ENCODE data around the gene SLC18A2.

DNA sequence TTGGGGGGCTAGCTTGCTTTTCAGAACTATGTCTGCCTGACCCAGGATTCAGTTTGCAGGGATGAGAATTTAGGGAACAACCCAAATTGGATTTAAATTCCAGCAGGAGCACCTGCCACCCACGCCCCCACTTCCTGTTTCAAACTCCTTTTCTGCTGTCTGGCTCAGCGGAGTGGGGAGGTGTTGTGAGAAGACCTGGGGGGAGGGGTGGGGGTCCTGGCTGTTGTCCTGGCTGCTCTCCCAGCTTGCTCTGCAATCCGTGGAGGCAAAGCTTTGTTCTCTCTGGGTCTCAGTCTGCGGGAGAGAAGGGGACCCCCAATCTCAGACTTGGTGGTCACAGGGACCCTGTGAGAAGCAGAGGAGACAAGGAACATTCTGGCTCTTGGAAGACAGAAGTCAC, 42.8 kb upstream of the SLC18A2 start:
- TF ChIP-seq POLR2AphosphoS5 (IDR thresholded peaks at IDR 0.05) (no peak), POLR2A (IDR thresholded peaks at IDR 0.05) (no peak)
- TF ChIP-seq, protein P1, sequence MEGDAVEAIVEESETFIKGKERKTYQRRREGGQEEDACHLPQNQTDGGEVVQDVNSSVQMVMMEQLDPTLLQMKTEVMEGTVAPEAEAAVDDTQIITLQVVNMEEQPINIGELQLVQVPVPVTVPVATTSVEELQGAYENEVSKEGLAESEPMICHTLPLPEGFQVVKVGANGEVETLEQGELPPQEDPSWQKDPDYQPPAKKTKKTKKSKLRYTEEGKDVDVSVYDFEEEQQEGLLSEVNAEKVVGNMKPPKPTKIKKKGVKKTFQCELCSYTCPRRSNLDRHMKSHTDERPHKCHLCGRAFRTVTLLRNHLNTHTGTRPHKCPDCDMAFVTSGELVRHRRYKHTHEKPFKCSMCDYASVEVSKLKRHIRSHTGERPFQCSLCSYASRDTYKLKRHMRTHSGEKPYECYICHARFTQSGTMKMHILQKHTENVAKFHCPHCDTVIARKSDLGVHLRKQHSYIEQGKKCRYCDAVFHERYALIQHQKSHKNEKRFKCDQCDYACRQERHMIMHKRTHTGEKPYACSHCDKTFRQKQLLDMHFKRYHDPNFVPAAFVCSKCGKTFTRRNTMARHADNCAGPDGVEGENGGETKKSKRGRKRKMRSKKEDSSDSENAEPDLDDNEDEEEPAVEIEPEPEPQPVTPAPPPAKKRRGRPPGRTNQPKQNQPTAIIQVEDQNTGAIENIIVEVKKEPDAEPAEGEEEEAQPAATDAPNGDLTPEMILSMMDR (IDR thresholded peaks at IDR 0.05), result no peak

All from prostate gland (tissue), 2 donors.